HG03571 (cell line): ENCODE data around the gene MTUS2.
A peak's percentile ranks its signal among the peaks of the same experiment; 100 is the strongest.
"Not testable (repeated sequence)": the region's sequence is repeated elsewhere in the genome, so short reads cannot be mapped to it uniquely, and the experiment has no call there.

Source experiments
- ATAC-seq: cut with Tn5 transposase; IDR thresholded peaks from one replicate; pipeline ENCODE4 v1.9.1; 2021; ENCODE audit not compliant: unreplicated experiment

The MTUS2 gene

GRCh38 chr13:29382021-29382420 is 561.9 kb downstream of the MTUS2 start:
- no peak for ATAC-seq

GRCh38 chr13:29383476-29383875 is 563.3 kb downstream of the MTUS2 start:
- no peak for ATAC-seq

GRCh38 chr13:29384466-29384865 is 564.3 kb downstream of the MTUS2 start:
- ATAC-seq, result no peak

GRCh38 chr13:29384871-29385270 is 564.7 kb downstream of the MTUS2 start:
- no peak for ATAC-seq

GRCh38 chr13:29386246-29386645 is 566.1 kb downstream of the MTUS2 start:
- ATAC-seq, result no peak

- ATAC-seq, result not testable (repeated sequence)
Measured at GRCh38 chr13:29390598-29390997, 570.5 kb downstream of the MTUS2 start.

GRCh38 chr13:29396446-29396845 is 576.3 kb downstream of the MTUS2 start:
- no peak for ATAC-seq

GRCh38 chr13:29397265-29397664 is 577.1 kb downstream of the MTUS2 start:
- no peak for ATAC-seq

- ATAC-seq, result no peak
Measured at GRCh38 chr13:29402166-29402636, 582.1 kb downstream of the MTUS2 start.

- no peak for ATAC-seq
Measured at GRCh38 chr13:29405401-29405800, 585.3 kb downstream of the MTUS2 start.

GRCh38 chr13:29411481-29411880 is 591.3 kb downstream of the MTUS2 start:
- ATAC-seq, result no peak

- no peak for ATAC-seq
Measured at GRCh38 chr13:29418026-29418425, 597.9 kb downstream of the MTUS2 start.

GRCh38 chr13:29421118-29421517 is 601.0 kb downstream of the MTUS2 start:
- no peak for ATAC-seq

- no peak for ATAC-seq
Measured at GRCh38 chr13:29422015-29422414, 601.9 kb downstream of the MTUS2 start.

GRCh38 chr13:29423050-29423449 is 602.9 kb downstream of the MTUS2 start:
- ATAC-seq, result no peak

GRCh38 chr13:29427937-29428309 is 607.8 kb downstream of the MTUS2 start:
- no peak for ATAC-seq

- no peak for ATAC-seq
Measured at GRCh38 chr13:29428310-29429181, 608.4 kb downstream of the MTUS2 start.

- ATAC-seq, result no peak
Measured at GRCh38 chr13:29429286-29429900, 609.3 kb downstream of the MTUS2 start.

- ATAC-seq, result peak; percentile 51
Measured at GRCh38 chr13:29434217-29434945, 614.2 kb downstream of the MTUS2 start.

GRCh38 chr13:29435125-29435911 is 615.2 kb downstream of the MTUS2 start:
- ATAC-seq, result no peak

GRCh38 chr13:29436291-29436690 is 616.2 kb downstream of the MTUS2 start:
- no peak for ATAC-seq
